Stimulated activated CD8-positive, alpha-beta memory T cell treated with anti-CD3 and anti-CD28 coated beads, Interleukin-4, amount 100 ng/mL, for 1 hour (primary cell): Measurements from ENCODE around the gene SNPH.
"Not testable (repeated sequence)": the region's sequence is repeated elsewhere in the genome, so short reads cannot be mapped to it uniquely, and the experiment has no call there.

Experiments
- DNase-seq, 2 donors: peaks; one replicate each; pipeline ENCODE4 v3.0.0-alpha.2; 2020; ENCODE audit warnings: low read depth in 2 of 2, low spot score in 1 of 2

SNPH gene

GRCh38 chr20:1336699-1337367 lies 70.7 kb downstream of the SNPH start:
- no peak for DNase-seq

GRCh38 chr20:1337441-1337840 lies 71.3 kb downstream of the SNPH start:
- DNase-seq: no peak

GRCh38 chr20:1338096-1338495 lies 72.0 kb downstream of the SNPH start:
- no peak for DNase-seq

- no peak for DNase-seq
Measured at GRCh38 chr20:1338801-1339200, 72.7 kb downstream of the SNPH start.

- DNase-seq: no peak
Measured at GRCh38 chr20:1341561-1342265, 75.6 kb downstream of the SNPH start.

GRCh38 chr20:1343446-1344124 lies 77.5 kb downstream of the SNPH start:
- not testable (repeated sequence) for DNase-seq

GRCh38 chr20:1345030-1345755 lies 79.1 kb downstream of the SNPH start:
- DNase-seq: no peak

GRCh38 chr20:1345756-1346093 lies 79.6 kb downstream of the SNPH start:
- no peak for DNase-seq

GRCh38 chr20:1346315-1346969 lies 80.3 kb downstream of the SNPH start:
- DNase-seq: no peak

- no peak for DNase-seq
Measured at GRCh38 chr20:1353956-1354355, 87.9 kb downstream of the SNPH start.

- no peak for DNase-seq
Measured at GRCh38 chr20:1357921-1358671, 92.0 kb downstream of the SNPH start.
